Measurements from ENCODE around the gene ZNF638.

DNA sequence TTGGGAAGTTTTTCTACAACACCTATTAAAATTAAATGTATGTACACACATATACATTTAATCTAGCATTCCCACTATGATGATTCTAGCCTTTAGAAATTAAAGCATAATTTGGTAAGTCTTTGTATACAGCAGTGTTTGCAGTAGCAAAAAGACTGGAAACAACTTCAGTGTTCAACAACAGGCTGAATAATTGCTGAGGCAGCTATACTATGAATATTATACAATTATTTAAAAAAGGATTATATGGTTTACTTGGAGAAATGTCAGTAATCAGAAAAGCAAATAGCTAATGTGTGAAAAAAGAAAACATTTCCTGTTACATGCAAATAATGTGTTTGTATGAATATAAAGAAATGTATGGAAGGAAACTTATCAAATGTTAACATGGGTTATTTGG lies 1.4 kb upstream of the ZNF638 start:
- TF ChIP-seq EZH2 (IDR thresholded peaks at IDR 0.05; ENCODE audit: insufficient read depth, low read length) = no peak
- TF ChIP-seq, protein P1, sequence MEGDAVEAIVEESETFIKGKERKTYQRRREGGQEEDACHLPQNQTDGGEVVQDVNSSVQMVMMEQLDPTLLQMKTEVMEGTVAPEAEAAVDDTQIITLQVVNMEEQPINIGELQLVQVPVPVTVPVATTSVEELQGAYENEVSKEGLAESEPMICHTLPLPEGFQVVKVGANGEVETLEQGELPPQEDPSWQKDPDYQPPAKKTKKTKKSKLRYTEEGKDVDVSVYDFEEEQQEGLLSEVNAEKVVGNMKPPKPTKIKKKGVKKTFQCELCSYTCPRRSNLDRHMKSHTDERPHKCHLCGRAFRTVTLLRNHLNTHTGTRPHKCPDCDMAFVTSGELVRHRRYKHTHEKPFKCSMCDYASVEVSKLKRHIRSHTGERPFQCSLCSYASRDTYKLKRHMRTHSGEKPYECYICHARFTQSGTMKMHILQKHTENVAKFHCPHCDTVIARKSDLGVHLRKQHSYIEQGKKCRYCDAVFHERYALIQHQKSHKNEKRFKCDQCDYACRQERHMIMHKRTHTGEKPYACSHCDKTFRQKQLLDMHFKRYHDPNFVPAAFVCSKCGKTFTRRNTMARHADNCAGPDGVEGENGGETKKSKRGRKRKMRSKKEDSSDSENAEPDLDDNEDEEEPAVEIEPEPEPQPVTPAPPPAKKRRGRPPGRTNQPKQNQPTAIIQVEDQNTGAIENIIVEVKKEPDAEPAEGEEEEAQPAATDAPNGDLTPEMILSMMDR (IDR thresholded peaks at IDR 0.05; ENCODE audit: insufficient read depth, low read depth, low read length) = no peak
